BJ (cell line): Measurements from ENCODE around the gene C1QTNF2. TPM values are rescaled to one million over a fixed set of nuclear protein-coding genes. Genes with fewer than 3 reads are reported as not detected.

ENCODE experiments used
- CTCF ChIA-PET: fragments of 350-600 bp; formaldehyde crosslinking; extraction: SDS; loops from one replicate; lab custom pipeline; 2021; ENCODE audit warnings: antibody characterized with exemption, inconsistent platforms; lab: Yijun Ruan, JAX
- POLR2A ChIA-PET: fragments of 300-600 bp; sonication (Branson Sonifier 250); formaldehyde crosslinking; extraction: SDS; loops from one replicate; lab custom pipeline; 2021; ENCODE audit warnings: antibody characterized with exemption; lab: Charles Lee
- DNase-seq: peaks from one replicate; pipeline ENCODE4 v3.0.0-alpha.2; 2011; ENCODE audit warnings: low read depth
- H3K27me3 ChIP-seq: 2 replicates; pipeline ENCODE4 v1.6.0; 2011; ENCODE audit warnings: low read length; ENCODE audit not compliant: control insufficient read depth, insufficient read depth
- H3K36me3 ChIP-seq: 2 replicates; pipeline ENCODE4 v1.5.1; 2011; ENCODE audit warnings: low read length; ENCODE audit not compliant: control insufficient read depth, insufficient read depth
- H3K4me3 ChIP-seq: 2 replicates; pipeline ENCODE4 v1.5.1; 2011; ENCODE audit warnings: low read depth, mild to moderate bottlenecking, control low read depth, low read length
- CTCF ChIP-seq: IDR thresholded peaks from 2 replicates; pipeline ENCODE4 v1.5.1; 2011; ENCODE audit warnings: low read depth, mild to moderate bottlenecking, control low read depth, inconsistent platforms, low read length, moderate library complexity; ENCODE audit not compliant: insufficient read depth
- polyA plus RNA-seq: library from polyadenylated mRNA; depleted of rRNA; stranded (reverse); fragments of >200 nt; gene quantifications from 2 replicates; pipeline ENCODE4 v1.2.3, GENCODE V29; 2011

Gene C1QTNF2
- polyA plus RNA-seq, 1 experiment = 0.98 TPM

- CTCF ChIA-PET = interaction anchor here (0.7 kb wide), 1 partner anchor 247 kb away, joined by 3 read pairs; no protein-coding TSS in a partner anchor
- TF ChIP-seq CTCF = no peak
- Histone ChIP-seq H3K4me3 (no peak overlapping the region), H3K27me3 (peaks cover 5% of the 10 kb centered on the region; the same call in 1 of the 2 replicates), H3K36me3 (no peaks in the 10 kb centered on the region)
- no peak for DNase-seq
- POLR2A ChIA-PET = no interaction called here
Observed at GRCh38 chr5:160327818-160328217, 42.6 kb downstream of the C1QTNF2 start.

GRCh38 chr5:160326981-160327380 lies 43.4 kb downstream of the C1QTNF2 start:
- ChIA-PET POLR2A (no interaction called here), CTCF (interaction anchor here (0.6 to 0.7 kb wide), 2 partner anchors 11 to 260 kb away, joined by 3 read pairs; no protein-coding TSS in a partner anchor)
- no peak for TF ChIP-seq CTCF
- no peak for DNase-seq
- Histone ChIP-seq H3K4me3 (no peak overlapping the region), H3K27me3 (peaks cover 5% of the 10 kb centered on the region; the same call in 1 of the 2 replicates), H3K36me3 (no peaks in the 10 kb centered on the region)

GRCh38 chr5:160325716-160326115 lies 44.7 kb downstream of the C1QTNF2 start:
- POLR2A ChIA-PET = no interaction called here
- Histone ChIP-seq H3K4me3 (no peak overlapping the region), H3K36me3 (no peaks in the 10 kb centered on the region), H3K27me3 (peaks cover 5% of the 10 kb centered on the region; the same call in 1 of the 2 replicates)
- CTCF ChIA-PET = no interaction called here
- DNase-seq = no peak
- TF ChIP-seq CTCF = no peak

- no peak for TF ChIP-seq CTCF
- no peak for DNase-seq
- H3K27me3 ChIP-seq = peaks cover 7% of the 10 kb centered on the region; the same call in 1 of the 2 replicates
- no peak overlapping the region for H3K4me3 ChIP-seq
- ChIA-PET CTCF (interaction anchor here (0.9 kb wide), 1 partner anchor 20 kb away, joined by 3 read pairs; no protein-coding TSS in a partner anchor), POLR2A (no interaction called here)
- no peaks in the 10 kb centered on the region for H3K36me3 ChIP-seq
Observed at GRCh38 chr5:160324886-160325285, 45.5 kb downstream of the C1QTNF2 start.

- H3K27me3 ChIP-seq = peaks cover 2% of the 10 kb centered on the region
- DNase-seq = no peak
- no peak for TF ChIP-seq CTCF
- ChIA-PET POLR2A (no interaction called here), CTCF (no interaction called here)
- no peaks in the 10 kb centered on the region for H3K36me3 ChIP-seq
- no peak overlapping the region for H3K4me3 ChIP-seq
Observed at GRCh38 chr5:160318409-160318808, 52.0 kb downstream of the C1QTNF2 start.
